Stimulated activated CD4-positive, alpha-beta T cell treated with anti-CD3 and anti-CD28 coated beads, Interleukin-1b, Interleukin-23, amount 100 ng/mL, for 4 hours (primary cell): ENCODE results near the gene LDLRAD1.
"Not testable (repeated sequence)": the region's sequence is repeated elsewhere in the genome, so short reads cannot be mapped to it uniquely, and the experiment has no call there.

Experiments
- DNase-seq, 2 donors: peaks; one replicate each; pipeline ENCODE4 v3.0.0-alpha.2; 2020; ENCODE audit warnings: low read depth in 2 of 2

Gene LDLRAD1

GRCh38 chr1:54017979-54018378 lies at the start of gene LDLRAD1:
Gene LDLRAD1 (minus strand): TSS chr1:54018186. CDS start chr1:54018112, 74 bp downstream.
- DNase-seq, result no peak

DNA sequence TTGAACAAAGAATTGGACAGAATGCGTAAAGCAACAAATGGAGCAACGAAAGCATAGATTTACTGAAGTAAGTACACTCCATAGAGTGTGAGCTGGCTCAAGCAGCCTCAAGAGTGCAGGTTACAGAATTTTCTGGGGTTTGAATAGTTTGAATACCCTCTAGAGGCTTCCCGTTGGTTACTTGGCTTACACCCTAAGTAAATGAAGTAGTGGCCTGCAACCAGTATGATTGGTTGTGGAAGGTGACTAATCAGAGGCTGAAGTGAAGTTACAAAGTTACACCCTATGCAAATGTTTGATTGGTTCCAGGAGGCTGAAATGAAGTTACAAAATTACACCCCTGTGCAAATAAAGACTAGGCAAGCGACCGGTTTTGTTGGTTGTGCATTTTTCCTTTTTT lies 46.3 kb upstream of the LDLRAD1 start:
- DNase-seq, result no peak

DNA sequence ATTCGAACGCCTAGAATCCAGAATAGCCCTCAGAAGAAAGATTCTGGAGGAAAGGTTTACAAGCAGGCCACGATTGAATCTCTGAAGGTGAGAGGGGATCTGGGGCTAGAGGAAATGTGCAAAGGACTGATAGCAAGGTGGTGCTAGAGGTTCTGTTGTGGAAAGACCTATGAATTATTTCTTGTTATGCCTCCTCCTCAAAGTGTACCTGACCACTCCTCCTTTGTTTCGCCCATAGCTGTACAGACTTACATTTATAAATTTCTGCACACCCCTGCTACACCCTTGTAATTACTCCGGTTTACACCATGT lies 36.4 kb upstream of the LDLRAD1 start:
- no peak for DNase-seq

DNA sequence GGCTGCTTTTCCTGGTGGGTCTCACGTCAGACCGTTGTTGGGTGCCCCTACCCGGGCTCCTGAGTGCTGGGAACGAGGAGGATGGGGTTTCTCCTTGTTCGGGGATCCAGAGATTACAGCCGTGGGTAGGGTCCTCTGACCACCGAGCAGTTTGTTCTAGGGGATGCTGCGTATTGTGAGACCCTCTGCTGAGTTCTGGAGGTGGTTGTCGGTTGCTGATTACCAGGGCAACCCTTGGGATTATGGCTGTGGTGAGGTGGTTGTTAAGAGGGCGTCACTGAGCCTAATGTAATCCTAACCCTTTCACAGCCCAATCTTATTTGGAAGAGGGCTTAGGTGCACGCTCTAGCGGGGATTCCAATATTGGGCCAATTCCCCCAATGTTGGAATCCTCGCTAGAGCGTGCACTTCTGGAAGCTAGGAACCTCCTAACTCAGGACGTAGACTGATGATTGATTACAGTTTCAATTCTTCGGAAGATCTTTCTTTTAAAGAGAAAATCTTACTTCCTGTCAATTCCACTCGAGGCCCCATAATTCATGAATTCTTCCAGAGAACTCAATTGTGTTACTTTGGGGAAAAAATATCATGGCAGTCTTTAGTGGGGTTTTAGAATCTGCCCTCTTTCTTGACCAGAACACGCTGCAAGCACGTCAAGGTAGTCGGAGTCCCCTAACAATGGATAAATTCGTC lies 35.9 kb upstream of the LDLRAD1 start:
- no peak for DNase-seq

DNA sequence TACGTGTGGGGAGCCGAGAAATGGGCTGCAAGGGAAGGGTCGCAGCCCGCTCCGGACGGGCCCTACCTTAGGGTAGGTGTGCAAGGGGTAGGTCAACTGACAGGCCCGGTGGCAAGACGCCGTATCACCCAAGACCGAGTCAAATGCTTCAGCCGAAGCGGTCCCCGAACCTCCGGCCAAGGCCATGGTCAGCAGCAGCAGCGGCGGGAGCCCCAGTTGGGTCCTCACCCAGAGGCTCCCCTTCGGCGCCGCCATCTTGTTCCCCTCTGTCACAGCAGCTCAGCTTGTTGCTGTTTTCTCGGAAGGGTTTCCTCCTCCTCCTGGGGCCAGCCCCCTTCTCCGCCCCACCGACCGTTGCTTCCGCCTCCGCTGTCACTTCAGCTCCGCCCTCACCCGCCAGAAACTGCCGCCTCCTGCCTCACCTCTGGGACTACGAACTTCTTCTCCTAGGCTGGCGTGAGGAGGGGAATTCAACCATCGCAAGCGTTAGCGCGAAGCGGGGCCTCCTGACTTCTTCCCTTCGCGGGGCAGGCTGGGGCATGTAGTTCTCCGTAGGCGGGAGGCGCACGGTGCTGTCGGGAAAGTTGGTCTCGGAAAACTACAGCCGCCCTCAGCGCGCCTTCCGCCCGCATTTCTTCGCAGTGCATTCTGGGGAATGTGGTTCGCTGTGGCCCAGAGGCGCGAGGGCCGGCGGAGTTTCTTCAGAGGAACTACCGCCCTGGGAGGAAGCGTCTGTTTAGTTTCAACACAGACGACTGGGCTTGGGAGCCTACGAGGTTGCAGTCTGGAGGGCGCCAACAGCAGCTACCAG lies 35.2 kb upstream of the LDLRAD1 start, which contains the start of the genes TCEANC2 and TMEM59:
Gene TCEANC2, plus strand, starts transcription at position 675 of the 811 bp plus-strand sequence. CDS start 815 bp downstream, outside the sequence.
Gene TMEM59, minus strand, starts transcription at position 271 of the 811 bp plus-strand sequence. Its CDS starts 16 bp downstream, at position 255.
- DNase-seq, result peak; percentile 89 to 91

DNA sequence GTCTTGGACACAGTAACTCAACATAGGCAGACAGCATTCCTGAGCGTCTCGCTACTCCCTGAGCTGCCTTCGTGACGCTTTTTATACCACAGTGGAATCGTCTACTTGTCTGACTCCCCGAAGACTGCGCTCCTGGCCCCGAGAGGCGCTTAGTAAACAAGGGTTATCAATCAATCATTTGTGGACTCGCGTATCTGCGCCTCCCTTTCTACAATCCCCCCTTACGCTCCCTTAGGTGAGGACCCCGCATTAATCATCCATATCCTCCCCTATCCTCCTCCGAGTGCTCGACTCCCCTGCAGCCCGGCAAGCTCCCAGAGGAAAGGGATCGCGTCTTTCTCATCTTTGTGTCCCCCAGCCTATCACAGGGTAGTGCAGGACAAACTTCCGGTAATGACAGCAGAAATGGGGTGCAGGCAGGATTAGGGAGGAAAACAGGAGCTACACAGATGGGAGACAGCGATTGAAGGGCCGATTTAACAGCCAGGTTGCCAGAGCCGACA lies 34.5 kb upstream of the LDLRAD1 start:
- DNase-seq, result no peak

DNA sequence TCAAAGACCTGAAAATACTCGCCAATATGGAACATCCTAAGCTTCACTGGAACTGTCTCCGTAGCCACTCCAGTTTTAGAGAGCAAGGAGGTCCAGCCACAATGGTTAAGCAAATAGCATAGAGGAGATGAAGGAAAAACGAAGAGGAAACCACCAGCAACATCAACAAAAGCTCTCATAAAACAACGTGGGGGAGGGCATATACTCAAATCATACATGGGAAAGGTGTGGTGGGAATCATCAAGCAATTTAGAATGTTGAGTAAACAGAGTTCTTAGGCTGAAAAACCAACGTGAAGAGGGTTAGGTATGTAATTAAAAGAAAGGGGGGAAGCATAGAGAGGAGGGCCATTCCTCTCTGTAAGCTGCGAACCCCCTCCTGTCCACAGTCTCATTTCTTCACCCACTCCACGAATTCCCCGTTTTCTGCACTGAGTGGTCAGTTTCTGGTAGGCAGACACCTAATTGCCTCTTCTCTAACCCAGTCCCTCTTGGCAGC lies 34.0 kb upstream of the LDLRAD1 start:
- DNase-seq, result no peak

DNA sequence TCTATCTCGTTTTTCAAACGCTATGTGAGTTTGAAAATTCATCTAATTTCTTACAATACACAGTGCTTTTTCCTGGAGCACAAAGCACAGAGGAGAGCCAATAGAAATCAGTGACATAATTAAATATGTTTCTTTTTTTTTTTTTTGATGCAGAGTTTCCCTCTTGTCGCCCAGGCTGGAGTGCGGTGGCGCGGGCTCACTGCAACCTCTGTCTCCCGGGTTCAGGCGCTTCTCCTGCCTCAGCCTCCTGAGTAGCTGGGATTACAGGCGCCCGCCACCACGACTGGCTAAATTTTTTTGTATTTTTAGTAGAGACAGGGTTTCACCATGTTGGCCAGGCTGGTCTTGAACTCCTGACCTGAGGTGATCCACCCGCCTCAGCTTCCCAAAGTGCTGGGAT lies 32.4 kb upstream of the LDLRAD1 start:
- DNase-seq, result not testable (repeated sequence)

DNA sequence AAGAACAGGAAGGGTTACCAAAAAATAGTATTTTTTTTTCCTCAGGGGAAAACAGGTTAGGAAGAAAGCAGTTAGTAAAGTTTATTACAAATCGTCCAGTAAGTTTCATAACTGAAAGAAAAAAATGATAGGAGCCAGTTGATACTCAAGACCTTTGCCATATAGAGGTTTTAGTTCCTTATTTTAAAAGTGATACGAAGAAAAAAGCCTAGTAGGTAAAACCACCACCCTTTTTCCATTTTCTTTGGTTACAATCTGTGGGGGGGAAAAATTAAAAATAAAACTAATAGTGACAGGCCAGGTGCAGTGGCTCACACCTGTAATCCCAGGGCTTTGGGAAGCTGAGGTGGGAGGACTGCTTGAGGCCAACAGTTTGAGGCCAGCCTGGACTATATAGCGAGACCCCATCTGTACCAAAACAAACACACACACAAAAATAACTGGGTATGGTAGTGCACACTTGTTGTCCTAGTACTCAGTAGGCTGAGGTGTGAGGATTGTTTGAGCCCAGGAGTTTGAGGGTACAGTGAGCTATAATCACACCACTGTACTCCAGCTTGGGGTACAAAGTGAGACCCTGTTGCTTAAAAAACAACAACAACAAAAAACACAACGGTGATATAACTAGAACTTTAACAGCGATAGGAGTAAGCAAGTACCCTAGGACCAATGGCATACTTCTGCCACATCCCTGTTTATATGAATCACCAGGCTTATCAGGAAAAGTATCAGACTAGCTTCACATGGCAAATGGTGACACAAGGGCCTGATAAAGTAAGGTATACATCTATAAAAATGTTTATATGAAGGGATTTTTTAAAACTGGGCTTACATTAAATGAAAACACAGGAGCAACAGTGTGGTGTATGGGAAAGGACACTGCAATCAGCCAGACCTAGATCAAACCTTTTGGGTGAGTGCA lies 29.7 kb upstream of the LDLRAD1 start:
- no peak for DNase-seq

DNA sequence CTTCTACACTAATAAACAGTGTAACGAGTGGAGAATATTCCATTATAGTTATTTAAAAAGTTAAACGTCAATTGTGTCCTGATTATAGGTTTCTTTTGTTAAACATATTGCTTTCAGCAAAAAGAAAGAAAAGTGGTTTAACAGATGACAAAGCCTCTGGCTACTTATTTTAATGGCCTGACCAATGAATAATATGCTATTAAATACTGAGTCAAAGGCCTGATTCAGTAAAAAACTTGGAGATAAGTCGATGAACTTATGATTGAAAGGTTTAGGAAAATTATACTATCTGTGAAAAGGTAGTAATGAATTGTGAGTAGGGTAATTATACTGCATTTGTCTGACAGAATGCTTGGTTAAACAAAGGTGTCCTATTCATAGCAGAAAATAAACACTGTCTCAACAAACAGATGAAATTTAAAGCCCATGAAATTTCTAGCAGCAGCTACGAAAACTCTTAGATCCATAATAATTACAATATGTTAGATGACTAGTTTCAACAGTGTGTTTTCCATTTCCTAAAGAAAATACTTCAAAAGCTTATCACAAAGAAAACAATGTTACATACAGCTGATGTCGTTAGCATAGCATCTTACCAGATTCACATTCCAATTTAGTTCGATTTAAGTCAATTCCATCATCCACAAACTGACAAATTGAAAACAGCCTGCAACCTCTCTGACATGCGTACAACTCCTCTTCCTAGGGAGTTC lies 28.8 kb upstream of the LDLRAD1 start:
- no peak for DNase-seq

- no peak for DNase-seq
Measured at GRCh38 chr1:54045496-54045895, 27.5 kb upstream of the LDLRAD1 start.

GRCh38 chr1:54041806-54042205 lies 23.8 kb upstream of the LDLRAD1 start:
- no peak for DNase-seq

- no peak for DNase-seq
Measured at GRCh38 chr1:54037476-54037875, 19.5 kb upstream of the LDLRAD1 start.

DNA sequence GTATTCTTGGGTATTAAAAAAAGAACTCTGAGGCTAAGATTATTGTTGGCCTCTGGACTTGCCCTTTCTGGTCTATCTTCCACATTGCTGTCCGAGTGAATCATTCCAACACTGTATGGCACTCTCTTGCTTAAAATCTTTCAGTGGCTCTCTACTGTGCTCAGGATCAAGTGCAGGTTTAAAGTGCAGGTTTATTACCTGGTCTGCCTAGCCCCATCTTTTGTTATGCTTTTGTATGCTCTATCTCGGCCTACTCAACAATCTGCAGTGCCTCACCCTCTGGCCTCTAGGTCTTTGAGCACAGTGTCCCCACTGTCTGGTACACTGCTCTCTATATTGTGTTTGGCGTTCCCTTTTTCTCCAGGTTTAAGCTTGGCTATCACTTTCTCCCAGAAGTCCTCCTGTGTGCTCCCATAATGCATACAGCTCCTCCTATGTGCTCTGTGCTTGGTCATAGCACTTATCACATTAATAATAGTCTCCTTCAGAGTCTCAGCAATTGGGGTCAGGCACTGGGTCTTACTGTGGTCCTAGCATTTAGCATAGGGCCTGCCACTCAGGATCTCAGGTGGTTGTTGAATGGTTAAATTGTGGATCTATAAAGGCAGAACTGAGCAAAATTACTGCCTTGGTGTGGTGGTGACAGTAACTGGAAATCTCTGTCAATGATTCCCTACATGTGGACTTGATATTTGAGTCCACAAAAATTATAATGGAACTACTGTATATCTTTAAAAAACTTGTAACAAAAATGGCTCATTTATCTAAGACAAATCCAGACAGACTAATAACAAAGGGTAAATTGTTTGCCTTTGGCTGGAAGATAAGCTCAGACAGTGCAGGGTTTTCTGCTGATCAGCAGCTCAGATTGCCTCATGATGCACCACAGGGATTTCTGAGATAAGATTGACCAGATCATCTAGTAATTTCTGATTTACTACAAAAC lies 10.6 kb upstream of the LDLRAD1 start:
- DNase-seq, result no peak

DNA sequence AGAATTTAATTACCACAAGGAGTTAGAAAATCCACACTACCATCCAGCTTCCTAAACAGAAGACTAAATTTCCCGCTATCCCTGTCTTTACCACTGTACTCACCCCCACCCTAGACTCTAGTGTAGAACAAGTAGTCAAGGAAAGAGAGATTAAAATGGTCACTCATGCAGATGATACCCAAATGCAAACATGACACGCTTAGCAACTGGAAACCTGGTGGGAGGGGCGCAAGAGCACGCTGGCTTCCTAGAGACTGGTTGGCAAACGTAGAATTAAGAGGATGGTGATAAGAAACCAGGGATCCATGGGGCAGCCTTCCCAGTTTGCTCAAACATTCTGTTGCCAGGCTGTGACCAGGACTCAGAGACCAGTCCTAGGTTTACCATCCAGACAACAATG lies 9.9 kb upstream of the LDLRAD1 start:
- no peak for DNase-seq

- not testable (repeated sequence) for DNase-seq
Measured at GRCh38 chr1:54024811-54025210, 6.8 kb upstream of the LDLRAD1 start.

- no peak for DNase-seq
Measured at GRCh38 chr1:54024358-54024757, 6.4 kb upstream of the LDLRAD1 start.

DNA sequence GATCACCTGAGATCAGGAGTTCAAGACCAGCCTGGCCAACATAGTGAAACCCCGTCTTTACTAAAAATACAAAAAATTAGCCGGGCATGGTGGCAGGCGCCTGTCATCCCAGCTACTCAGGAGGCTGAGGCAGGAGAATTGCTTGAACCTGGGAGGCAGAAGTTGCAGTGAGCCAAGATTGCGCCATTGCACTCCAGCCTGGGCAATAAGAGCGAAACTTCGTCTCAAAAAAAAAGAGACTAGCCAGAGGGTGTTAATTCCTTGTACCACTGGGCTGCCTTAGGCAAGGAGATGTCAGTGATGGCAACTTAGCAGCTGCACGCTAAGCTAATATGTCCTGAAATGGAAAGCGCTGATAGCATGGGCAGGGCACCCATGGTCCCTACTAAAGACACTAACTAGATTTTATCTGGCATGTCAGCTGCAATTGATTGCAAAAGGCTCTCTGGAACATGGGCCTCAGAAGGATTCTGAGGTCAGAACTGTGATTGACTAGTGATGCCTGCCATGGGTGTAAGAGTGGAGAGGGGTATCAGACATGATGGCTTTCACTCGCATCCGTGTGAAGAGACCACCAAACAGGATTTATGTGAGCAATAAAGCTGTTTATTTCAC lies 1.7 kb upstream of the LDLRAD1 start:
- DNase-seq, result not testable (repeated sequence)

- DNase-seq, result no peak
Measured at GRCh38 chr1:54018635-54019034, 649 bp upstream of the LDLRAD1 start.
